Activated CD4-positive, alpha-beta T cell treated with anti-CD3 and anti-CD28 coated beads, Interleukin-2, amount 50 U/mL, for 48 hours (primary cell): Measurements from ENCODE around the gene PRSS50.
"Not testable (repeated sequence)": the region's sequence is repeated elsewhere in the genome, so short reads cannot be mapped to it uniquely, and the experiment has no call there.

Experiments used
- DNase-seq, 2 experiments: peaks; one replicate each; pipeline ENCODE4 v3.0.0-alpha.2; 2020

PRSS50 gene

GRCh38 chr3:46717447-46718231 lies at the start of gene PRSS50:
Gene PRSS50 (minus strand): TSS chr3:46717869. CDS start chr3:46717824, 45 bp downstream.
- peak; percentile 29 to 35 for DNase-seq

- DNase-seq = no peak
These were observed 46.5 kb upstream of the PRSS50 start for GRCh38 chr3:46764206-46764605.

GRCh38 chr3:46763178-46763577 lies 45.5 kb upstream of the PRSS50 start:
- no peak for DNase-seq

GRCh38 chr3:46759239-46760167 lies 41.8 kb upstream of the PRSS50 start:
- DNase-seq = no peak

GRCh38 chr3:46756642-46757041 lies 39.0 kb upstream of the PRSS50 start:
- DNase-seq = no peak

GRCh38 chr3:46755646-46756045 lies 38.0 kb upstream of the PRSS50 start:
- no peak for DNase-seq

- DNase-seq = peak; percentile 1 to 11
These were observed 35.5 kb upstream of the PRSS50 start for GRCh38 chr3:46753127-46753526.

GRCh38 chr3:46750555-46751038 lies 32.9 kb upstream of the PRSS50 start:
- DNase-seq = no peak

GRCh38 chr3:46749129-46749528 lies 31.5 kb upstream of the PRSS50 start:
- DNase-seq = no peak

- no peak for DNase-seq
These were observed 30.5 kb upstream of the PRSS50 start for GRCh38 chr3:46748170-46748569.

GRCh38 chr3:46746711-46747110 lies 29.0 kb upstream of the PRSS50 start:
- DNase-seq = no peak

GRCh38 chr3:46742992-46743585 lies 25.4 kb upstream of the PRSS50 start:
- DNase-seq = no peak

- DNase-seq = not testable (repeated sequence)
These were observed 21.9 kb upstream of the PRSS50 start for GRCh38 chr3:46739565-46739964.

GRCh38 chr3:46737329-46737731 lies 19.7 kb upstream of the PRSS50 start:
- no peak for DNase-seq

- DNase-seq = no peak
These were observed 18.6 kb upstream of the PRSS50 start for GRCh38 chr3:46736006-46736872.

GRCh38 chr3:46734773-46735172 lies 17.1 kb upstream of the PRSS50 start:
- DNase-seq = no peak

GRCh38 chr3:46733026-46733800 lies 15.5 kb upstream of the PRSS50 start:
- DNase-seq = no peak

- no peak for DNase-seq
These were observed 14.1 kb upstream of the PRSS50 start for GRCh38 chr3:46731795-46732194.

GRCh38 chr3:46730819-46731218 lies 13.2 kb upstream of the PRSS50 start:
- DNase-seq = no peak

GRCh38 chr3:46729038-46729437 lies 11.4 kb upstream of the PRSS50 start:
- DNase-seq = no peak

GRCh38 chr3:46725621-46726314 lies 8.1 kb upstream of the PRSS50 start:
- no peak for DNase-seq
